ENCODE measurements around the gene PKP3.

DNA sequence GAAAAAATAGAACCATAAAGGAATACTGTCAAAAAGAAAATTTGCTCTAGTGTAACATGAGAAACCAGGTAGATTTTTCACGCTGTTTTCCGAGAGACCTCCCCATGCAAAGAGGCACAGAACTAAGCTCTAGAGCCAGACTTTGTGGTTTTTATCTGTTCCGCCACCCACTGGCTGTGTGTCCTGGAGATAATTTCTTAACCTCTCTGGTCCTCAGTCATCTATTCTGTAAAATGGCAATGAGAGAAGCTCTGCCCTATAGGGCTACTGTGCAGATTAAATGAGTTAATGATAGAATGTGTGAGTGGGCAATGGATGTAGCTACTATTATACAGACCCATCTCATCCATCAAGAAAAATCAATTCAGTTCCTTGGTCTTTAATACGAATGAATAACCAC is 30.2 kb downstream of the PKP3 start:
- no peak for TF ChIP-seq PAX5 (IDR thresholded peaks at IDR 0.05; ENCODE audit: insufficient read depth, low read length, severe bottlenecking)
- no peak for TF ChIP-seq POLR2A (IDR thresholded peaks at IDR 0.05; ENCODE audit: low read depth, low read length)
